Measurements from ENCODE around the gene REG3A.

GRCh38 chr2:79191081-79191480, 31.5 kb upstream of the REG3A start:
- TF ChIP-seq POLR2AphosphoS5 (IDR thresholded peaks at IDR 0.05) (no peak), CTCF (IDR thresholded peaks at IDR 0.05) (no peak)

All from prostate gland (tissue), 2 donors.